GM18505 (cell line): ENCODE results near the gene CAMTA1.

Experiments
- ATAC-seq: cut with Tn5 transposase; IDR thresholded peaks from one replicate; pipeline ENCODE4 v1.9.1; 2021; ENCODE audit not compliant: unreplicated experiment
- POLR2A ChIP-seq: IDR thresholded peaks from 4 replicates; pipeline ENCODE4 v1.6.1; 2011; ENCODE audit warnings: borderline replicate concordance; ENCODE audit not compliant: insufficient read depth, insufficient read length; ENCODE audit errors: extremely low read depth

Gene CAMTA1

DNA sequence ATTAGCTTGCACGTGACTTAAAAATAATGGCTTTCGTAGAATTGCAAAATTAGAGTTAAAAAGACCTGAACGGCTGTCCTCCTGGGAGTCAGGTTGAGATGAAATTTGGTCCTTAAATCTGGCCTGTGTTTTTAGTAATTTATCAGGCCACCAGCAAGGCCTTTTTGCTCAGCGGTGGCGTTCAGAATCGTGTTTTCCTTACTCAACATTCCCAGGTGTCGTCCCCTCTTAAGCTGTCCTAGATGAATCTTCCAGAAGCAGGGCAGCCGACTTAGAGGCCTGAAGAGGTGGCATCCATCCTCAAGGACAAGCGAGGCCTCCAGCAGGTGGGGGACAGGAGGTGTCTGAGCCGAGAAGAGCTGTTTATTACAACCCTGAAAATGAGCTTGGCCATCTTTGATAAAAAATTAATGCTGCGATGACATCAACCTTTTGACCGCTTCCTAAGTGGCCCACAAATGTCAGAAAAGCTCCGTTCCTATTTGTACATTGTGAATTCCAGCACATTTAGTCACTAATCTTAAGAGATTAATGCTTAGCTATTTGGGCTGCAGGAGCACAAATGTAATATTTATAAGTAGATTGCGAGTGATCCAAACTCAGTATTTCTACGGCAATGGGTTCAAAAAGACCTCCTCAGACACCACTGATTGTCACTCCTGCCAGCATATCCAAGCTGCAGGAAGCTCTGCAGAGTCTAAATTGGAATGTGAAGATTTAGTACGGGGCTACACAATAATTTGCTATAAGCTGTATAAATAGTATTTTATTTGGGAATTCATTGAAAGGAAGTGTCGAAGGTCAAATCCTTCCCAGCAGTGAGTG is 641.7 kb downstream of the CAMTA1 start:
- no peak for TF ChIP-seq POLR2A
- no peak for ATAC-seq

DNA sequence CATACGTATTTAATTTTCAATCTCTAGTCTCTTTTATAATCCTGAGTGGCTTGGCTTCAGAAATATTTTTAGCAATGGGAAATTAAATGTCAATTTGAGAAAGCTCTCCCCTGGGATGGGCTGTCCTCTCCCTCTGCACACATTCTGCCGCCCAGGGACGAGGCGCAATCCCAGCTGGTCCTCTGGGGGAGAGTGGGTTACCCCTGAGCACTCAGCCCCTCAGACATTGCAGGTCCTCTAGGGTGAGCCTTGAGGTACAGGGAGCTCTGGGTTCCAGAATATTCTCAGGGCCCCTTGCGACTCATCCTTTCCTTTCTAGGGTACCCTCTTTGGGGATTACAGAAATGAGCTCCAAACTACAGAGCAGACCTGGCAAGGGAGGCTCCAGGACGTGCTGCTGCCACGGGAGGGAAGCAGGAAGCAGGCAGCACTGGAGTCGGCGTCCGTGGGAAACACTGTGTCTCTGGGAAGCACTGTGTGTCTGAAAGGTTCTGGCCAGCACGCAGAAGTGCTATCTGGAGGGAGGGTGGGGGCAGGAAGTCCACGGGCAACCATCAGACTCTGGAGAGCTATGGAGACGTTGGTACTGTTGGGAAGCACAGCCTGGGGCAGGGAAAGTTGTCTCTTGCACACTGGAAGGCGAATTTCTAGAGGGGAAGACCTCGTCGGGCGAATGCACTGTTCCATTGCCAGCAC is 642.5 kb downstream of the CAMTA1 start:
- ATAC-seq = no peak
- no peak for TF ChIP-seq POLR2A

DNA sequence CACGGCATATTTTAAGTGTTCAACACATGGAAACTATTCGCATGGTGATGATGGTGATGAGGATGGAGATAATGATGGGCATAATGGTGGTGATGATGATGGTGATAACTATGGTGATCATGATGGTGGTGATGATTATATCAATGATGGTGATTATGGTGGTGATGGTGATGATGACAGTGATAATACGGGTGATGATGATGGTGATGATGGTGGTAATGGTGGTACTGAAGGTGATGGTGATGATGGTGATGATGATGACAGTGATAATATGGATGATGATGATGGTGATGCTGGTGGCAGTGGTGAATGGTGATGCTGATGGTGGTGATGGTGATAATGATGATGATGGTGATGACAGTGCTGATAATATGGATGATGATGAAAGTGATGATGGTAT is 644.0 kb downstream of the CAMTA1 start:
- no peak for TF ChIP-seq POLR2A
- ATAC-seq = no peak

DNA sequence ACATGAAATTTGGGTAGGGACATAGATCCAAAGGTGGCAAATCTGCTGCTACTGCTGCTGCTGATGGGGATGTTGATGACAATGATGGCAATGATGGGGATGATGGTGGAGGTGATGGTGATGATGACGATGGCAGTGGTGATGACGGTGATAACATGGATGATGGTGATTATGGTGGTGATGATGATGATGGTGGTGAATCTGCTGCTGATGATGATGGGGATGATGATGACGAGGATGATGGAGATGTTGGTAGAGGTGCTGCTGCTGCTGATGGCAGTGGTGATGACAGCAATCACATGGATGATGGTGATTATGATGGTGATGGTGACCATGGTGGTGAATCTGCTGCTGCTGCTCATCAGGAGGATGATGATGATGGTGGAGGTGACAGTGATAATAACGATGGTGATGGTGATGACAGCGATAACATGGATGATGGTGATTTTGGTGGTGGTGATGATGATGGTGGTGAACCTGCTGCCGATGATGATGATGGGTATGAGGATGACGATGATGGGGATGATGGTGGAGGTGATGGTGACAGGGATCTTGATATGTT is 644.9 kb downstream of the CAMTA1 start:
- ATAC-seq = no peak
- TF ChIP-seq POLR2A = no peak

DNA sequence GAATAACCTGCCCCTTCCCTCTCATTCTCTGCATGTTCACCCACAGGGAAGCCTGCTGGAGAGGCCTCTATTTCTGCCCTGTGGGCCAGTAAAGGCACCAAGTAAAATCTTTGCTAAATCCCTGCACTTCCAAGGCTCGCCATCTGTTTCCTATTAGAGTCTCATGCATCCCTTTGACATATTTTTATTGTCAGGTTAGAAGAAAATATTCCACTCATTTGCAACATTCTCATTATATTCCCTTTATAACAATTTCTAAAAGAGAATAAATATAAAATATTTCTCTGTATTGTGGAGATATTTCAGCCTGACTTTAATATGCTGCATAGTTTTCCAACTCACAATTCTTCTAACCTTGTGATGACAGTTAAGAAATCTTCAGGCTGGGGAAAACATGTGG is 645.4 kb downstream of the CAMTA1 start:
- no peak for TF ChIP-seq POLR2A

DNA sequence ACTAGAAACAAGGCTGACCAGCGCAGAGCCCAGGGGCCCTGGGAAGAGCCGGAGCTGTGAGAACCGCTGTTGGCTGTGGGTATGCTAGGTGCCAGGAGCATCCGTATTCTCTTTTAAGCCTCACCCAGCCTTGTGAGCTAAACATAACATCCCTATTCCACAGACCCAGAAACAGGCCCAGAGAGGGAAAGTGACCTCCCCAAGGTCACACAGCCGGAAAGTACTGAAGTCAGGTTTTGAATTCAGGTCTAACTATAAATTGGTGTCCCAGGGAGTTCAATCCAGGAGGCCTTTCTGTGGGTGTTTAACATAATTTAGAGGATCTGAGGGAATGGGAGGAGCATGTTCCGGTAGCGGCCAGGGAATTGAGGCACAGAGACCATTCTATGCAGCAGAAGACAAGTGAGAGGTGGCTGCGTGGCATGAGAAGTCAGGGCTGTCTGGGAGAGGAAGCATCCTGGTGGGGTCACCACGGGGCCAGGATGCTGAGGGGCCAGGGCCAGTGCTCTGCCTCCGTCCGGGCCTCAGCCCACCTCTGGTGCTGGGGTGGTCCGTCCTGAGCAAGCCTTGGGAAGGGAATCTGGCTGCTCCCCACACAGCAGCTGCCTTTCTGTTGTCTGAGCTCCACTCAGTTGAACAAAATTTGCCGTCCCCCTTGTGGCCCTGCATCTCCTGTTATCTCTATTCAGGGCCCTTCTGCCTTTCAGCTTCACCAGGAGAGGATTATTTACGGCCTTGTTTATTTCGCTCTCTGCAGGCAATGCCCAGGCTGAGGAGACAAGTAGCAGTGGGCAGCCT is 647.0 kb downstream of the CAMTA1 start:
- TF ChIP-seq POLR2A = no peak
- ATAC-seq = no peak

More for the DNA sequence above, 645.4 kb downstream of the CAMTA1 start:
- ATAC-seq = no peak

DNA sequence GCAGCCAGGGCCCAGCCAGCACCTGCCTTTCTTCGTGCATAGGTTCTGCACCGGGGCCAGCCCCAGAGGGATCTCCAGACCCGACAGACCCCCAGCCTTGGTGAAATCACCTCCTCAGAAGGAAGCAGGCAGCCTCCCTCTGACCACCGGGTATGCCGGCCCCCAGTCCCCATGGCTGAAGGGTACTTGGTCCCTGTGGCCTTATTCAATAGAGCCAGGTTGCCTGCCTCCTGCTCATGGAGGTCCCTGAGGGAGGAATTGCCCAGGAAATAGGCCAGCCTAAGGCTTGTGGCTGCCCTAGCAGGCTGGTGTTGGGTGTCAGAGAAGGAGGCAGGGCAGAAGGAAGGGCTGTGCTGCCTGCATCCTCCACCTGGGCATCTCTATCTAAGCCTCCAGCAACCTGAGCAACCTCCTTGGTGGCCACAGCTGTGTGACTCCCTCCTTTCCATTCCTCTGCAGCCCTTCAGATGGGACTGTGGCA is 647.7 kb downstream of the CAMTA1 start:
- ATAC-seq = no peak
- TF ChIP-seq POLR2A = no peak

DNA sequence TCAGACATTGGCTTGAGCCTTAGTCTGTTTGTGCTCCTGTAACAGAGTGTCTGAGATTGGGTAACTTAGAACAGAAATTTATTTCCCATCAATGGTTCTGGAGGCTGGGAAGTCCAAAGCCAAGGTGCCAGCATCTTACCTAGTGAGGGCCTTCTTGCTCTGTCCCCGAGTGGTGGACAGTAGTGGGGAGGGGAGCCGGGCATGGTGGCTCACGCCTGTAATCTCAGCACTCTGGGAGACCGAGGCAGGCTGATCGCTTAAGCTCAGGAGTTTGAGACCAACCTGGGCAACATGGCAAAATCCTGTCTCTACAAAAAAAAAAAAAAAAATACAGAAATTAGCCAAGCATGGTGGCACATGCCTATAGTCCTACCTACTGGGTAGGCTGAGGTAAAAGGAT is 649.3 kb downstream of the CAMTA1 start:
- no peak for ATAC-seq
- TF ChIP-seq POLR2A = no peak

DNA sequence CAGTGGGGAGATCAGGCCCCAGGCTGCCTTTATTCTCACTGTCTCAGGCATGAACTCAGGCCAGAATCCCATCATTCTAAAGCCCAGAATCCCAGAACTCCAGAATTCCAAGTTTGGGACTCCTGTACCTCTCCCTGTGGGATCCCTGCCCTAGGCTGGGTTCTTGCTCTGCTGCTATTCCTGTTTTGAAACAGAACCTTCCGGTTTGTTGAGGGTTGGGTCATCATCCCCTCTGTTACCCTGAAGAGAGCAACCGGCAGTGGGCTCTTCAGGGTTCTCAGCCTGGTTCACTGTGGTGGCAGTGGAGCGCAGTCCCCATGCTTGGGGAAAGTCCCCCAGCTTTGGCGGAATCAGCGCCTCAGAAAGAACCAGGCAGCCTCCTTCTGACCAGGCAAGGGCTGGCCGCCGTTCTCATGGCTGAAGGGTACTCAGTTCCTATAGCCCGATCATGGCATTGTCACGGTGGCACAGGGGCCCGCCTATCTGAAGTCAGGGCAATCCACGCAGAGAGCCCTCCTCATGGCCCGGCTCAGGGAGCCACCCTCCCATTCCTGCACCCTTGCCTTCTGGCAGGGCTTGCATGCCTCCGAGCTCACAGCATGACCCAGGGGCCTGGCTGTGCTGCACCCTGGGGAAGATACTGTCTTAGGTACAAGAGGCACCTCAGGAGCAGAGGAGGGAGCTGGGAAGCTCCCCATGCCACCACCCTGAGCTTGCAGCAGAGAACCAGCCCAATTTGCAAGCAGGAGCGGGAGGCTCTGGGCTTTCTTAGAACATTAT is 650.2 kb downstream of the CAMTA1 start:
- TF ChIP-seq POLR2A = no peak
- no peak for ATAC-seq

DNA sequence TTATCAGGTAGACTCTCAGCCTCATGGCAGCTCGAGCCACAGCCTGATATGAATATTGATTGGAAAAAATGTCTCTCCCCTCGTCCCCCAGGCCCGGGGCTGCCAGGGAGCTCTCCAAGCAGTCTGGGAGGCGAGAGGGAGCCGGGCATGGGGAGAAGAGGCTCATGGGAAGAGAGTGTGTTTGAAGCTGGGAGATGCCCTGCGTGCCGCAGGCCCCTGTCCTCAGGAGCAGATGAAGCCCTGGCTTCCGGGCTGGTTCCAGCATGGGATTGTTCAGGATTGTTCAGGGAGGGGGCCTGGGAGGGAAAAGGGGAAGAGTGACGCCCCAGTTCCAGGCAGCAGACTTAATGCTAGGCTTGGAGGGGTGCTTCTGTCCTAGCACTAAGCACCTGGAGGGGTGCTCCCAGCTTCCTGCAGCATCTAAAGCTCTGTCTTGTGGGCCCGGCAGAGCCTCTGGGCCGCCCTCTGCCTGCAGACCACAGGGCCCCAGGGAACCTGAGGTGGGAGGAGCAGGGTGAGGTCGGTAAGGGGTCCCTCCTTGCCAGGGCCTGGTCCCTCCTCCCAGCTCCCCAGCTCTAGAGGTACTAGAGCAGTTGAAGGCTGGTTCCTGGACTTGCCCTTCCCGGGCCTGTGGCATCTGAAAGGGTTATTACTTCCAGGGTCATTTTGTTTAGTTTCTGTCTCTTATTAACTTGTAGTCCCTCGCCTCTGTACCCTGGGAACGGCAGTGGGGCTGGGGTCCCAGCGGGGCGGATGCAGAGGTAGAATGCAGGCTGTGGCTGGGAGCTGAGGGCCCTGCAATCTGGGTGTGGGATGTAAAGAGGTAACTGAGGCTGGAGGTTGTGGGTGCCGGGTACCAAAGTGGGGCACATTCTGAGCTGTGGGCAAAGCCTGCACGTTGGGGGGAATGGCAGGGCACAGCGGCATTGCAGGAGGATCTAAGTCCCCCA is 651.1 kb downstream of the CAMTA1 start:
- ATAC-seq = no peak
- no peak for TF ChIP-seq POLR2A

DNA sequence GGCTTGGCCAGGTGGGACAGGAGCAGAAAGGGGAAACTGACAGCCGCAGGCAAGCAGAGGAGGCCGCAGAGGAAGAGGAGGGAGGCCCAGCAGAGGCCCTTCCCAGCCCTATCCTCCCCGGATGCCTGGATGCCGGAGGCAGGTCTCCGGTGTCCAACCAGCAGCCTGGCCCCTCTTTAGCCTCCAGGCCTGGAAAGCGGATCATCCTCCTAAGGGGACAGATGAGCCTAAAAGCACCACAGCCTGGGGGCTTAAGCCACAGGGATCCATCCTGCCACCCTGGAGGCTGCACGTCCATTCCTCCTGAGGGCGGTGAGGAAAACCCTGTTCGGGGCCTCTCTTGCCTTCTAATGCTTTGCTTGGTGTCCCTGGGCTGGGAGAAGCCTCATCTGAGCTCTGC is 651.8 kb downstream of the CAMTA1 start:
- no peak for ATAC-seq
- TF ChIP-seq POLR2A = no peak
